ENCODE results near the gene NDUFA1. TPM values are rescaled to one million over a fixed set of nuclear protein-coding genes. Genes with fewer than 3 reads are reported as not detected.

The NDUFA1 gene
- total and polyA plus RNA-seq, 2 of the 13 experiments (the other 11 are each of a cell fraction or from before 2014, with no cell fraction given): 150 to 167 TPM

- TF ChIP-seq, protein P1, sequence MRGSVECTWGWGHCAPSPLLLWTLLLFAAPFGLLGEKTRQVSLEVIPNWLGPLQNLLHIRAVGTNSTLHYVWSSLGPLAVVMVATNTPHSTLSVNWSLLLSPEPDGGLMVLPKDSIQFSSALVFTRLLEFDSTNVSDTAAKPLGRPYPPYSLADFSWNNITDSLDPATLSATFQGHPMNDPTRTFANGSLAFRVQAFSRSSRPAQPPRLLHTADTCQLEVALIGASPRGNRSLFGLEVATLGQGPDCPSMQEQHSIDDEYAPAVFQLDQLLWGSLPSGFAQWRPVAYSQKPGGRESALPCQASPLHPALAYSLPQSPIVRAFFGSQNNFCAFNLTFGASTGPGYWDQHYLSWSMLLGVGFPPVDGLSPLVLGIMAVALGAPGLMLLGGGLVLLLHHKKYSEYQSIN (CRISPR knock-in tag; IDR thresholded peaks at IDR 0.05; ENCODE audit: borderline replicate concordance): no peak
- TF ChIP-seq MAFF (IDR thresholded peaks at IDR 0.05; ENCODE audit: low read depth, low read length): no peak
- TF ChIP-seq ZNF292 (CRISPR knock-in tag; IDR thresholded peaks at IDR 0.05; ENCODE audit: borderline replicate concordance, low read depth): no peak
- TF ChIP-seq TOPORS (CRISPR knock-in tag; IDR thresholded peaks at IDR 0.05): no peak
- TF ChIP-seq RAD51 (IDR thresholded peaks at IDR 0.05; ENCODE audit: borderline replicate concordance): no peak
- no peak; the same call in 1 of the 2 replicates for TF ChIP-seq KAT7 (CRISPR knock-in tag; IDR thresholded peaks at IDR 0.05; ENCODE audit: borderline replicate concordance)
- TF ChIP-seq HNRNPUL1 (IDR thresholded peaks at IDR 0.05; ENCODE audit: low read depth, low read length): no peak
- TF ChIP-seq EHMT2 (IDR thresholded peaks at IDR 0.05; ENCODE audit: borderline replicate concordance, low read depth, low read length): no peak
- peak; percentile 19; the same call in 1 of the 2 replicates for TF ChIP-seq BORCS8-MEF2B (CRISPR knock-in tag; IDR thresholded peaks at IDR 0.05)
- TF ChIP-seq, protein P2, sequence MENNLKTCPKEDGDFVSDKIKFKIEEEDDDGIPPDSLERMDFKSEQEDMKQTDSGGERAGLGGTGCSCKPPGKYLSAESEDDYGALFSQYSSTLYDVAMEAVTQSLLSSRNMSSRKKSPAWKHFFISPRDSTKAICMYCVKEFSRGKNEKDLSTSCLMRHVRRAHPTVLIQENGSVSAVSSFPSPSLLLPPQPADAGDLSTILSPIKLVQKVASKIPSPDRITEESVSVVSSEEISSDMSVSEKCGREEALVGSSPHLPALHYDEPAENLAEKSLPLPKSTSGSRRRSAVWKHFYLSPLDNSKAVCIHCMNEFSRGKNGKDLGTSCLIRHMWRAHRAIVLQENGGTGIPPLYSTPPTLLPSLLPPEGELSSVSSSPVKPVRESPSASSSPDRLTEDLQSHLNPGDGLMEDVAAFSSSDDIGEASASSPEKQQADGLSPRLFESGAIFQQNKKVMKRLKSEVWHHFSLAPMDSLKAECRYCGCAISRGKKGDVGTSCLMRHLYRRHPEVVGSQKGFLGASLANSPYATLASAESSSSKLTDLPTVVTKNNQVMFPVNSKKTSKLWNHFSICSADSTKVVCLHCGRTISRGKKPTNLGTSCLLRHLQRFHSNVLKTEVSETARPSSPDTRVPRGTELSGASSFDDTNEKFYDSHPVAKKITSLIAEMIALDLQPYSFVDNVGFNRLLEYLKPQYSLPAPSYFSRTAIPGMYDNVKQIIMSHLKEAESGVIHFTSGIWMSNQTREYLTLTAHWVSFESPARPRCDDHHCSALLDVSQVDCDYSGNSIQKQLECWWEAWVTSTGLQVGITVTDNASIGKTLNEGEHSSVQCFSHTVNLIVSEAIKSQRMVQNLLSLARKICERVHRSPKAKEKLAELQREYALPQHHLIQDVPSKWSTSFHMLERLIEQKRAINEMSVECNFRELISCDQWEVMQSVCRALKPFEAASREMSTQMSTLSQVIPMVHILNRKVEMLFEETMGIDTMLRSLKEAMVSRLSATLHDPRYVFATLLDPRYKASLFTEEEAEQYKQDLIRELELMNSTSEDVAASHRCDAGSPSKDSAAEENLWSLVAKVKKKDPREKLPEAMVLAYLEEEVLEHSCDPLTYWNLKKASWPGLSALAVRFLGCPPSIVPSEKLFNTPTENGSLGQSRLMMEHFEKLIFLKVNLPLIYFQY (CRISPR knock-in tag; IDR thresholded peaks at IDR 0.05; ENCODE audit: borderline replicate concordance): 0 out of 2 replicates have a peak, but pooled peaks have one; percentile 21
- TF ChIP-seq REXO4 (CRISPR knock-in tag; IDR thresholded peaks at IDR 0.05; ENCODE audit: borderline replicate concordance): no peak
- no peak for TF ChIP-seq ZNF180 (CRISPR knock-in tag; IDR thresholded peaks at IDR 0.05; ENCODE audit: borderline replicate concordance, low read depth)
- 0 out of 2 replicates have a peak, but pooled peaks have one; percentile 57 for TF ChIP-seq ARID2 (CRISPR knock-in tag; IDR thresholded peaks at IDR 0.05; ENCODE audit: borderline replicate concordance)
- peak; percentile 36; the same call in 1 of the 2 replicates for TF ChIP-seq LBX2 (CRISPR knock-in tag; IDR thresholded peaks at IDR 0.05; ENCODE audit: borderline replicate concordance)
- no peak for TF ChIP-seq MAFK (conservative IDR thresholded peaks at IDR 0.05 in 1 of 2, IDR thresholded peaks at IDR 0.05 in 1 of 2; ENCODE audit: low read length in 2 of 2)
- no peak for TF ChIP-seq CHD2 (IDR thresholded peaks at IDR 0.05; ENCODE audit: low read depth, low read length)
- TF ChIP-seq ZSCAN22 (CRISPR knock-in tag; IDR thresholded peaks at IDR 0.05): no peak
- TF ChIP-seq TAF1 (CRISPR knock-in tag; IDR thresholded peaks at IDR 0.05): peak; percentile 82
- no peak for TF ChIP-seq PAF1 (CRISPR knock-in tag; IDR thresholded peaks at IDR 0.05)
- no peak for TF ChIP-seq TCF12 (IDR thresholded peaks at IDR 0.05)
- no peak for TF ChIP-seq TCF12 (CRISPR knock-in tag; IDR thresholded peaks at IDR 0.05)
- no peak for TF ChIP-seq ZNF710 (CRISPR knock-in tag; IDR thresholded peaks at IDR 0.05; ENCODE audit: borderline replicate concordance)
- 0 out of 2 replicates have a peak, but pooled peaks have one; percentile 35 for TF ChIP-seq KLF6 (CRISPR knock-in tag; IDR thresholded peaks at IDR 0.05)
These were observed at the start of gene NDUFA1, which contains the start of gene RNF113A (continued) for GRCh38 chrX:119871599-119872395.

Data from HepG2 (cell line).